Thoracic aorta (tissue), 2 donors: ENCODE measurements around the gene F2RL2. TPM values are rescaled to one million over a fixed set of nuclear protein-coding genes. Genes with fewer than 3 reads are reported as not detected.

ENCODE experiments used
- ATAC-seq: fragments of 150-250 bp; one replicate; pipeline ENCODE4 v1.8.0; 2017; ENCODE audit warnings: low read depth; ENCODE audit not compliant: insufficient number of reproducible peaks, low FRiP score
- DNase-seq: peaks from one replicate; pipeline ENCODE4 v3.0.0-alpha.2; 2020; ENCODE audit warnings: low spot score
- H3K27ac ChIP-seq, 2 donors: fragments of 200-600 bp; sonication (generic); 1 replicate in 1 of 2; 2 replicates in 1 of 2; pipeline ENCODE4 v1.5.1; 2016; ENCODE audit warnings: mild to moderate bottlenecking in 2 of 2, moderate library complexity in 2 of 2
- H3K27me3 ChIP-seq: fragments of 200-600 bp; sonication (generic); replicated peaks from 2 replicates; pipeline ENCODE4 v1.6.0; 2016; ENCODE audit warnings: mild to moderate bottlenecking; ENCODE audit not compliant: insufficient read depth
- H3K36me3 ChIP-seq: fragments of 200-600 bp; sonication (generic); one replicate; pipeline ENCODE4 v1.5.1; 2016
- H3K4me1 ChIP-seq, 2 donors: fragments of 200-600 bp; sonication (generic); 1 replicate in 1 of 2; 2 replicates in 1 of 2; pipeline versions ENCODE4 v1.5.1 to v1.6.0; 2016; ENCODE audit warnings: low read depth in 2 of 2, mild to moderate bottlenecking in 1 of 2; ENCODE audit not compliant: control insufficient read depth in 1 of 2
- H3K4me3 ChIP-seq: fragments of 200-600 bp; sonication (generic); 2 replicates; pipeline ENCODE4 v1.5.1; 2016; ENCODE audit warnings: mild to moderate bottlenecking
- H3K9me3 ChIP-seq: fragments of 200-600 bp; sonication (generic); 2 replicates; pipeline ENCODE4 v1.5.1; 2016
- total RNA-seq, 2 donors: library from RNA; depleted of rRNA; stranded (reverse); fragments of >200 nt; gene quantifications; one replicate each; pipeline versions ENCODE4 v1.1.0 to v1.2.3, GENCODE V29; 2016
- TF ChIP-seq, protein P1 (sequence below): fragments of 200-600 bp; sonication (generic); IDR thresholded peaks from one replicate; pipeline ENCODE4 v1.5.1; 2019; ENCODE audit warnings: antibody characterized with exemption

The F2RL2 gene
- total RNA-seq, 2 donors from 2014 or later = 2.7 to 13.7 TPM

DNA sequence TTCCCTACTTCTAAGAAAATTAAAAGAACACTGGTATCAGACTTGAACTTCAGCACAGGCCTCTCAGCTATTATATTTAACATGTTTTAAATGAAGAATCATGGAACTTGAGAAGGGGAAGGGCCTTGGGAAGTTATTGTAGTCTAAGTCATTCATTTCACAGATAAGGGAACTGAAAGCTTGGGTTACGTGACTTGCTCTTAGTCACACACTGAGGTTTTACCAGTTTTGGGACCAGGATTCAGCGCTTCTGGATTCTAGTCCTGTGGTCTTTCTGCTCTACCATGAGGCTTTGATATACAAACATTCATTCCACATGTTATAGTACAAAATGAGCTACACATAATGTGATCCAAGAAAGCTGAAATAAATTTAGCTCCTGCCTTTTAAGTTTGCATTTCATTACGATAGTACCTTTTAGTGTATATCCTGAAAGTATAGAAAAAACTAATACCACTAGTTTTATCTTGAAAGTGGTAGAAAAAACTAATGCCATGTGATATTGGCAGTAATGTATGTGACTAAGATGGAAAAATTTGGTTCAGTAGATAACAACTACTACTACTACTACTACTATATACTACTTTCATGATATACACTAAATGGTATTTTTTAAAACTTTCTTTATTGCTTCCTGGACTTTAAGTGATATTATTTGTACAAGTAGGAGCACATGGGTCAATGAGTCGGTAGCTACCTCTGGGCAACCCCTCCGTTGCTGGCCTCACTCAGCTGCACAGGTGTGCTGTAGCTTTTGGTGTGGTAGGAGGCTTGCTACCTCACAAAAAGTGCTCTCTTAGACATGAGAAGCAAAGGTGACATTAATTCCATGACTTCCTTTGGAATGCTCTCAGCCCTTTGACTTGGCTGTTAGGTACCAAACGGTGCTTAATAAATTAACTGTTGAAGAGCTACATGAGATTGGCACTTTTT is 40.7 kb downstream of the F2RL2 start:
- Histone ChIP-seq H3K4me1 (no peaks in the 10 kb centered on the region), H3K4me3 (no peak overlapping the region), H3K27ac (no peak overlapping the region), H3K27me3 (no peaks in the 10 kb centered on the region), H3K9me3 (no peaks in the 10 kb centered on the region), H3K36me3 (no peaks in the 10 kb centered on the region)
- no peak for DNase-seq
- no peak for ATAC-seq
- TF ChIP-seq, protein P1, sequence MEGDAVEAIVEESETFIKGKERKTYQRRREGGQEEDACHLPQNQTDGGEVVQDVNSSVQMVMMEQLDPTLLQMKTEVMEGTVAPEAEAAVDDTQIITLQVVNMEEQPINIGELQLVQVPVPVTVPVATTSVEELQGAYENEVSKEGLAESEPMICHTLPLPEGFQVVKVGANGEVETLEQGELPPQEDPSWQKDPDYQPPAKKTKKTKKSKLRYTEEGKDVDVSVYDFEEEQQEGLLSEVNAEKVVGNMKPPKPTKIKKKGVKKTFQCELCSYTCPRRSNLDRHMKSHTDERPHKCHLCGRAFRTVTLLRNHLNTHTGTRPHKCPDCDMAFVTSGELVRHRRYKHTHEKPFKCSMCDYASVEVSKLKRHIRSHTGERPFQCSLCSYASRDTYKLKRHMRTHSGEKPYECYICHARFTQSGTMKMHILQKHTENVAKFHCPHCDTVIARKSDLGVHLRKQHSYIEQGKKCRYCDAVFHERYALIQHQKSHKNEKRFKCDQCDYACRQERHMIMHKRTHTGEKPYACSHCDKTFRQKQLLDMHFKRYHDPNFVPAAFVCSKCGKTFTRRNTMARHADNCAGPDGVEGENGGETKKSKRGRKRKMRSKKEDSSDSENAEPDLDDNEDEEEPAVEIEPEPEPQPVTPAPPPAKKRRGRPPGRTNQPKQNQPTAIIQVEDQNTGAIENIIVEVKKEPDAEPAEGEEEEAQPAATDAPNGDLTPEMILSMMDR = no peak

DNA sequence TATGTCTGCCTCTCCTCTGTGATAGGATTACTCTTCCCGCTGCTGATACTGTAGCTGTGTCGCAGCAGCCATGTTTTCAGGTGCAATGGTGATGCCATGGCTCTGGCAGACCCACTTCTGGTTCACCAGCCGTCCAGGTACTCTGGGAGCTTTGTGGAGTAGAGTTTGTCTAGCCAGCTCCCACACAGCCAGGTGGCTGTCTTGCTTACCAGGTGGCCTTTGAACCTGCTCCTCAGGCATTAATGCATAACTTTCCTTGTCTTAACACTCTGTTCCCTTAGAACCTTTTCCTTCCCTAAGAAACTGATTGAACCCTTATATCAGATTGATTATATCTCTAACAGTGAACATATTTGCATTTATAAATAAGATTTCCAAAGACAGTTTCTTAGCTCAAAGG is 42.2 kb downstream of the F2RL2 start:
- DNase-seq (no peak), ATAC-seq (no peak)
- Histone ChIP-seq H3K27ac (no peak overlapping the region), H3K27me3 (no peaks in the 10 kb centered on the region), H3K9me3 (no peaks in the 10 kb centered on the region), H3K36me3 (no peaks in the 10 kb centered on the region), H3K4me1 (no peaks in the 10 kb centered on the region), H3K4me3 (no peak overlapping the region)
- TF ChIP-seq, protein P1 = no peak

DNA sequence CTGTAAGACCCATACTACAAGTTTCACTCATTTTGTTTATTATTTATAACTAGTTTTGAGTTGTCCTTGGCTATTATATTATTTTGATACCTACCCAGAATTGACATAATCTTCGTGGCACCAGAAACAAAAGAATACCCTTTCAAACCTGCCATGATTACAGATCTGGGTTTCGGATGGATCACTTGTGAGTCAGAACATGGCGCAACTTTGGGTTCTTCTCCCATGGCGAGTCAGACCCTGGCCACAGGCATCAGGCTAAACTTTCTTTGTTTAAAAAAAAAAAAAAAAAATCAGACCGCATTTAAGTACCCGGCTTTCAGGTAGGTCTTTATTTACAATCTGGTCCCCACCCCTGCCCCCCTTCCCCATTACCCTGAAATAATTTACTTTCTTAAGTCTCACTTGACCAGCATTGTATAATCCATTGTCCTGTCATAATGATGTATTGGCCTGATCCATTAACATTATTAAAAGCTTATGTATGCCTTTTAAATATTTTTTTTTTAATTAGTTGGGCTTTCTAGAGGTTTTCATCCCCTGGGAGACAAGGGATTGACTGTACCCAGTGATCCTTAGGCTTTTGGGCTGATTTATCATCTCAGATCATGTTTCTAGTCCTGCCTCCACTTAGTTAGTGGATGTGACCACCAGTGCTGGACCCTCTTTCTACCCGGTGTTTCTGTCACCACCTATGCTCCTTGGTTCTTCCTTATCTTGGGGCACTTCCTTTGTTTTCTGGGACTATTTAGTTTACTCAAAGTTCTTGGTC is 43.9 kb downstream of the F2RL2 start:
- H3K36me3 ChIP-seq = no peaks in the 10 kb centered on the region
- no peak overlapping the region for H3K27ac ChIP-seq
- ATAC-seq (no peak), DNase-seq (no peak)
- H3K9me3 ChIP-seq = no peaks in the 10 kb centered on the region
- H3K4me3 ChIP-seq = no peak overlapping the region
- H3K4me1 ChIP-seq = no peaks in the 10 kb centered on the region
- TF ChIP-seq, protein P1 = no peak
- no peaks in the 10 kb centered on the region for H3K27me3 ChIP-seq

DNA sequence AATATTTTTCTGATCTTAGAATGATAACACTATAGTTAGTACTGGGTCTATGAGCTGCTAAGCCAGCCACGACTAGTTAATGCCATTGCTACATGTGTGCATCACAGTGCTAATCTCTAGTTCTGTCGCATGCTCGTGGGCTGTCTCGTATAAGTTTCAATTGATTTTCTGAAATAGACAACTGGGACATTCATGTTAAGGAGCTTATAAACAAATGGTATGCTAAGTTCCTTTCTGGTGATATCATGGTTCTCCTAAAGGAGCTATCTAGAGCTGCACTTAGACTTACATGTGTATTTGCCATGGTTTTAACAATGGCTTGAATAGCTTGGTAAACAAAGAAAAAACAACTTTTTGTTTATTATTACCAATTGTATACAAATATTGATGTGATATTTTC is 46.2 kb downstream of the F2RL2 start:
- Histone ChIP-seq H3K9me3 (no peaks in the 10 kb centered on the region), H3K27me3 (no peaks in the 10 kb centered on the region), H3K27ac (no peak overlapping the region), H3K4me1 (no peaks in the 10 kb centered on the region), H3K4me3 (no peak overlapping the region), H3K36me3 (no peaks in the 10 kb centered on the region)
- TF ChIP-seq, protein P1 = no peak
- ATAC-seq = no peak
- no peak for DNase-seq

DNA sequence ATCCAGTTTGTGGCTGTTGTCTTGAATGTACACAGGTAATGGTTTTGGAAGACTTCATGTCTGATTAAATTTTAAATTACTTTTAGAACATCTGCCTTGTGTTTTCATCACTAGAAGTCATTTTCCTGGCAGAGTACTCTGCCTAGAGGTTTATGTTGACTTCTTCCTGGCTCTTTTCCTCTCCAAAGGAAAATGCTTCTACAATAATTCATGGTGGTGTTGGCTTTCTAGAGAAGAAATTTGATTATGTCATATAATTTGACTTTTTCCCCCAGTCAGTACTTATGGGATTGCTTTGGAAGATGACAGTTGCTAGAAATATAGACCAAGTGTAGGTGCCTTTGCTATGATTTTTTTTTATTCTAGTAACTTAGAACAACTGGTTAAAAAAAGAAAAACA is 46.8 kb downstream of the F2RL2 start:
- no peak overlapping the region for H3K27ac ChIP-seq
- H3K27me3 ChIP-seq = no peaks in the 10 kb centered on the region
- TF ChIP-seq, protein P1 = no peak
- no peaks in the 10 kb centered on the region for H3K36me3 ChIP-seq
- no peak overlapping the region for H3K4me3 ChIP-seq
- no peaks in the 10 kb centered on the region for H3K9me3 ChIP-seq
- DNase-seq (no peak), ATAC-seq (no peak)
- peaks cover 0 to 4% of the 10 kb centered on the region in 2 donors for H3K4me1 ChIP-seq
